Epithelial cell of proximal tubule (primary cell): ENCODE data around the gene ONECUT3. TPM values are rescaled to one million over a fixed set of nuclear protein-coding genes. Genes with fewer than 3 reads are reported as not detected.

Experiments used
- DNase-seq: peaks from one replicate; pipeline ENCODE4 v3.0.0-alpha.2; 2011; ENCODE audit warnings: low read depth
- H3K4me3 ChIP-seq: 2 replicates; pipeline ENCODE4 v1.5.1; 2011; ENCODE audit warnings: low read depth, mild to moderate bottlenecking, low read length
- CTCF ChIP-seq: conservative IDR thresholded peaks from 2 replicates; pipeline ENCODE4 v1.5.1; 2012; ENCODE audit warnings: low read depth, mild to moderate bottlenecking, low read length
- total RNA-seq: library from RNA; depleted of rRNA; stranded (reverse); fragments of >200 nt; gene quantifications from 2 replicates; pipeline ENCODE4 v1.2.3, GENCODE V29; 2015

The ONECUT3 gene
- total RNA-seq, 1 donor from 2014 or later: not detected

- DNase-seq: no peak
- H3K4me3 ChIP-seq: no peak overlapping the region
- no peak for TF ChIP-seq CTCF
Observed at GRCh38 chr19:1815605-1816529, 62.6 kb downstream of the ONECUT3 start.

GRCh38 chr19:1816530-1817298 is 63.4 kb downstream of the ONECUT3 start:
- no peak for TF ChIP-seq CTCF
- no peak for DNase-seq
- H3K4me3 ChIP-seq: no peak overlapping the region

GRCh38 chr19:1817553-1818179 is 64.4 kb downstream of the ONECUT3 start:
- TF ChIP-seq CTCF: no peak
- DNase-seq: no peak
- no peak overlapping the region for H3K4me3 ChIP-seq

GRCh38 chr19:1818549-1819195 is 65.4 kb downstream of the ONECUT3 start:
- TF ChIP-seq CTCF: no peak
- DNase-seq: no peak

GRCh38 chr19:1819341-1820255 is 66.3 kb downstream of the ONECUT3 start:
- TF ChIP-seq CTCF: no peak
- DNase-seq: no peak
- no peak overlapping the region for H3K4me3 ChIP-seq

More at GRCh38 chr19:1818549-1819195, 65.4 kb downstream of the ONECUT3 start:
- H3K4me3 ChIP-seq: no peak overlapping the region
